ENCODE results near the gene GPC3.

GPC3 gene

GRCh38 chrX:133587071-133587470 lies 398.3 kb downstream of the GPC3 start:
- no peak for DNase-seq

GRCh38 chrX:133586443-133586842 lies 399.0 kb downstream of the GPC3 start:
- no peak for DNase-seq

GRCh38 chrX:133583825-133584224 lies 401.6 kb downstream of the GPC3 start:
- no peak for DNase-seq

GRCh38 chrX:133580625-133581024 lies 404.8 kb downstream of the GPC3 start:
- peak; percentile 81 for DNase-seq

GRCh38 chrX:133579631-133580030 lies 405.8 kb downstream of the GPC3 start:
- no peak for DNase-seq

- DNase-seq = no peak
Measured at GRCh38 chrX:133576876-133577275, 408.5 kb downstream of the GPC3 start.

GRCh38 chrX:133575501-133576136 lies 409.8 kb downstream of the GPC3 start:
- no peak for DNase-seq

- DNase-seq = no peak
Measured at GRCh38 chrX:133574716-133575115, 410.7 kb downstream of the GPC3 start.

GRCh38 chrX:133570549-133570948 lies 414.8 kb downstream of the GPC3 start:
- DNase-seq = no peak

GRCh38 chrX:133569217-133569616 lies 416.2 kb downstream of the GPC3 start:
- no peak for DNase-seq

- no peak for DNase-seq
Measured at GRCh38 chrX:133568109-133568508, 417.3 kb downstream of the GPC3 start.

GRCh38 chrX:133566876-133567275 lies 418.5 kb downstream of the GPC3 start:
- DNase-seq = no peak

- no peak for DNase-seq
Measured at GRCh38 chrX:133563705-133564104, 421.7 kb downstream of the GPC3 start.

- DNase-seq = no peak
Measured at GRCh38 chrX:133561251-133561650, 424.1 kb downstream of the GPC3 start.

- DNase-seq = no peak
Measured at GRCh38 chrX:133559909-133560308, 425.5 kb downstream of the GPC3 start.

GRCh38 chrX:133555782-133556458 lies 429.5 kb downstream of the GPC3 start:
- DNase-seq = no peak

- no peak for DNase-seq
Measured at GRCh38 chrX:133550665-133551485, 434.5 kb downstream of the GPC3 start.

GRCh38 chrX:133549295-133549933 lies 436.0 kb downstream of the GPC3 start:
- DNase-seq = no peak

- DNase-seq = no peak
Measured at GRCh38 chrX:133546441-133546840, 439.0 kb downstream of the GPC3 start.

- DNase-seq = no peak
Measured at GRCh38 chrX:133544778-133545177, 440.6 kb downstream of the GPC3 start.

GRCh38 chrX:133544115-133544514 lies 441.3 kb downstream of the GPC3 start:
- DNase-seq = no peak

GRCh38 chrX:133543654-133544053 lies 441.7 kb downstream of the GPC3 start:
- no peak for DNase-seq

- peak; percentile 46 for DNase-seq
Measured at GRCh38 chrX:133542476-133542875, 442.9 kb downstream of the GPC3 start.
